GOT3 (cell line): ENCODE measurements around the gene B3GALT4.
"Not testable (repeated sequence)": the region's sequence is repeated elsewhere in the genome, so short reads cannot be mapped to it uniquely, and the experiment has no call there.

ENCODE experiments used
- DNase-seq: peaks from one replicate; lab custom pipeline; 2025; ENCODE audit warnings: mixed read lengths; lab: John Stamatoyannopoulos, UW

B3GALT4 gene, protein sequence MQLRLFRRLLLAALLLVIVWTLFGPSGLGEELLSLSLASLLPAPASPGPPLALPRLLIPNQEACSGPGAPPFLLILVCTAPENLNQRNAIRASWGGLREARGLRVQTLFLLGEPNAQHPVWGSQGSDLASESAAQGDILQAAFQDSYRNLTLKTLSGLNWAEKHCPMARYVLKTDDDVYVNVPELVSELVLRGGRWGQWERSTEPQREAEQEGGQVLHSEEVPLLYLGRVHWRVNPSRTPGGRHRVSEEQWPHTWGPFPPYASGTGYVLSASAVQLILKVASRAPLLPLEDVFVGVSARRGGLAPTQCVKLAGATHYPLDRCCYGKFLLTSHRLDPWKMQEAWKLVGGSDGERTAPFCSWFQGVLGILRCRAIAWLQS

DNA sequence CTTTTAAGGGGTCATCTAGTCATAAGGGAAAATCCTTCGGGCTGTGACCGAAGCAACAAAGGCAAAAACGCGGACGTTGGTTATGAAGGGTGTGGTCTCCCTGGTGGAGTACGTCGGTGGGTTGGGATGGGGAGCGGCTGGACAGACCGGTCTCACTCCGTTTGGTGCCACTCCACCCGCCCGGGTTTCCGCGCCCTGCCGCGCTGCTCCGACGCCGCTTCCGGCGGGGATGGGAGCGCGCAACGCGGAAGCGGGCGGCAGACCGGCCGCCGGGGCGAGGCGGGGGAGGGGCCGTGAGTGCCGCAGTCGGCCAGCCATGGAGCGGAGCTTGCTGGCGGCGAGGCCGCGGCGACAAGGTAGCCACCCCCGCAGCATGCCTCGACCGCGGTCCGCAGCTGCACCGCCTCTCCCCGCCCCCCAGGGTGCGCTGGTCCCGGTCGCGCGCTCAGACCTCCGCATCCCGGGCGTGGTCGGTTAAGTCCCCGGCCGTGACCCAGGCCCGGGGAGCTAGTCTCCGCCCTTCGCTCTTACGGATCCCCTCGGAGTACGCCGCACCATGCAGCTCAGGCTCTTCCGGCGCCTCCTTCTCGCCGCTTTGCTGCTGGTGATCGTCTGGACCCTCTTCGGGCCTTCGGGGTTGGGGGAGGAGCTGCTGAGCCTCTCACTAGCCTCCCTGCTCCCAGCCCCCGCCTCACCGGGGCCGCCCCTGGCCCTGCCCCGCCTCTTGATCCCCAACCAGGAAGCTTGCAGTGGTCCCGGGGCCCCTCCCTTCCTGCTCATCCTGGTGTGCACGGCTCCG is at the start of gene B3GALT4:
TSS of gene B3GALT4 (plus strand) at position 260 of the 799 bp plus-strand sequence. CDS start at position 557, 297 bp downstream.
- peak; percentile 26 for DNase-seq

DNA sequence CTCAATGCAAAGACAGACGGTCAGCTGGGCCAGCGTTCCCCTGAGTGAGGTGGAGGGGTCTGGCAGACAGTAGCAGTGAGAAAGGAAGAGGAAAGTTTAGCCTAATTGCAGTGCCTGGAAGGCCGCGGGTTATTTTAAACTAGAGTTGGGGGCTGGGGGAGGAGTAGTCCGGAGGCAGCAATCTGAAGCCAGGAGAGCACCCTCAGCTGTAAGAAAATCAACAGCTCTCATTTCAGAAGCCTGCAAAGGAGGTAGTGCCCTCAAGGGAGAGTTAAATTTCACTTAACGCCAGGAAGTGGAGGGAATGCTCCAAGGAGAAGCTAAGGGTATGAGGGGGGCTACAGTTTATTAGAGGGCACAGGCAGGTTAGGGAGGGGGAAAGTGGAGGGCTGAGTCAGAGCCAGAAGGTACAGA is 41.7 kb upstream of the B3GALT4 start:
- DNase-seq = no peak

DNA sequence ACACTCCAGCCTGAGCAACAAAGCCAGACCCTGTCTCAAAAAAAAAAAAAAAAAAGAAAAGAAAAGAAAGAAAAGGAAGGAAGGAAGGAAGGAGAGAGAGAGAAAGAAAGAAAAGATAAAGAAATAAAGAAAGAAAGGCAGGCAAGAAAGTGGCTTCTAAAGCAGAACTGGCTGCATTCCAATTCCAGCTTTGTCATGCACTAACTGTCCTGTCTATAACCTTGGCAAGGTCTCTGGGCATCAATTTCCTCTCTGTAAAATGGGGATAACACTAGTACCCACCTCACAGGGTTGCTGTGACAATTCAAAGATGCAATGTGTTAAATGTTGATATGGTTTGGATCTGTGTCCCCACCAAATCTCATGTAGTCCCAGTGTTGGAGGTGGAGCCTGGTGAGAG is 40.6 kb upstream of the B3GALT4 start:
- DNase-seq = no peak

DNA sequence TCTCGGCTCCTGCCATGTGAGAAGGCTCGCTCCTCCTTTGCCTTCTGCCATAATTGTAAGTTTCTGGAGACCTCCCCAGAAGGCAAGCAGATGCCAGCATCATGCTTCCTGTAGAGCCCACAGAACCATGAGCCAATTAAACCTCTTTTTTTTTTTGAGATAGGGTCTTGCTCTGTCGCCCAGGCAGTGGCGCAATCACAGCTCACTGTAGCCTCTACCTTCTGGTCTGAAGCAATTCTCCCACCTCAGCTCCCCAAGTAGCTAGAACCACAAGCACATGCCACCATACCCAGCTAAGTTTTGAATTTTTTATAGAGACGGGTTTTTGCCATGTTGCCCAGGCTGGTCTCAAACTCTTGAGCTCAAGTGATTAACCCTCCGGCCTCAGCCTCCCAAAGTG is 40.1 kb upstream of the B3GALT4 start:
- no peak for DNase-seq

DNA sequence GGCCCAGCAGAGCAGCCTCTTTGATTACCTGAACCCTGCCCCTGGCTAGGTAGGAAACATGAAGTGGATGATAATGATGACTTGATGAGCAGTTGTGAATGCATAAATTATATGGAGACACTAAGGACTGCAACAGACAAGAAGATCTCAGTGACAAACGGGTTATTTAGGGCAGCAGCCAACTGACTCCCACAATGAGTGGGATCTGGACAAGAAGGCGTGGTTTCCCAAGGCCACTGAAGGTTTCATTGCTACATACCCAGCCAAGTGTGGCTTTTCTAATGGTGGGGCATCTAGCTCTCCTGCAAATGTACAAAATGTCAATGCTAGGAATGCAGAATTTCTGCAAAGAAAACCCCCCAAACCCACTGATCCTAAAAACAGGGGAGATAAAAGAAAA is 39.2 kb upstream of the B3GALT4 start:
- no peak for DNase-seq

DNA sequence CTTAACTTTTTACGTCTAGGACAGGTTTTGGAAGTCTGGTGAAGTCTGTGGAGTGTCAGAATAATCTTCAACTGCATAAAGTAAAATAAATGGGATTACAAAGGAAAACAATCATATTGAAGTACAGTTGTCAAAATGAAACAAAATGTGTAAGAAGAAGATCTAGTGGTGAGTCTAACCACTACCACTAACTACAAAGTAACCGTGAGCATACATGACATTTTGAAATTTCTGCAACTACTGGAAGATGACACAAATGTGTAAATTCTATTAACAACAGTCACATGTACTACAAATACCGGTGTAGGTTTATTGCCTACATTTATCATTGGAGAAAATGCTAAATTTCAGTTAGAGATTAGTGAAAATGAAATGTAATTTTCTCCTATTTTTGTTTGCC is 35.0 kb upstream of the B3GALT4 start:
- no peak for DNase-seq

DNA sequence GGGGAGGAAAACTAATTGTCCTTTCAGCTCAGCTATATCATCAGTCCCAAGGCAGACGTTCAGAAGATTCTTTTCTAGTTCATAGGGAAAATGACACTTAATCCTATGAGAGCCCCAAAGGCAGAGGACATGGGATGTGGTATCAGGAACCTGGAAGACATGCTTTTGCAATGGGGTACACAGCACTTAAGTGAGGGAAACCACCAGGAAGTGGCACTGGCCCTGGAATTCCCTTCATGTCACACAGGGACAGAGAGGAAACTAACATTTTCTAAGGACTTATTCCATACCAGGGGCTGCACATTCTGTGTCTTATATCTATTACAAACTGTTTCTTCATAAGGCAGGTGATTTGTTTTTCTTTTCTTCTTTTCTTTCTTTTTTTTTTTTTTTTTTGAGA is 33.4 kb upstream of the B3GALT4 start:
- no peak for DNase-seq

DNA sequence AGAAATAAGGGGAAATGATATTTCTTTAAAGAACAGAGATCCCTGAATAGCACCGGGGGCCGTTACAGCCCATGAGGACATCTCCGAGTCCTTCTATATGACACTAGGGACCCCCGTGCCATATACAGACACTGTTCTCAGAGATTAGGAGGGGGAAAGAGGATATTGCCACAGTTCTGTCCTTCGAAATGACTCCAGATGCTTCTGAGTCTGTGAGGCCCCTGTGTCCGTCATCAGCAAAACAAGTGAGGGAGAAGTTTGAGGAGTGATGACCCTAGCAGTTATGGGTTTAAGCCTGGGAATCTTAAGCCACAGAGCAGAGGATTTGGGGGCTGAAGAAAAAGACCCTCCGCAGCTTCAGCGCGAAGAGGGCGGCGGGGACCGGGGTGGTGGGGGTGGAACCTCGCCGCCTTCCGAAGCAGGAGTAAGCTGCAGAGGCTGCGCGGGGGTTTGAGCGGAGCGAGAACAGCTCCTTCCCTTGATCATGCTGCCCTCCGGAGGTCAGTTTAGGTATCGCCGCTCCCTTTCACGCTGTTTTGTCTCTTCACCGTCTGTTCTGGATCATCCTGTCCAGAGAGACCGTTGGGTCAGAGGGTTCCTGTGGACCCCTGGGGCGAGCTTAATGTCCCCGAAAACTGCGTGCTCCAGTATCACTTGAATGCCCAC is 28.8 kb upstream of the B3GALT4 start:
- peak; percentile 64 for DNase-seq

DNA sequence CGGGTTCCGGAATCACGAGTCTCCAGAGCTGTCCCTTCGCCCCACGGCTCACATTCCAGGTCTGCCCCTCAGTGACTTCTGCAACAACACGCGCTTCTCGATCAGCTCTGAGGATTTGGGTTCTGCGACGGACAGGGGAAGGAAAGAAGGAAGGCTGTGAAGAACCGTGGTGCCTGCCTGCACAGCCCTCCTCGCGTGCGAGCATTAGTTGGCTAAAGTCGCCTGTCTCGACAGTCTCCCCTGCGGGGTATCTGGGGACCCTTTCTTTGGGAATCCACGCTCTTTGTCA is 28.3 kb upstream of the B3GALT4 start:
- no peak for DNase-seq

DNA sequence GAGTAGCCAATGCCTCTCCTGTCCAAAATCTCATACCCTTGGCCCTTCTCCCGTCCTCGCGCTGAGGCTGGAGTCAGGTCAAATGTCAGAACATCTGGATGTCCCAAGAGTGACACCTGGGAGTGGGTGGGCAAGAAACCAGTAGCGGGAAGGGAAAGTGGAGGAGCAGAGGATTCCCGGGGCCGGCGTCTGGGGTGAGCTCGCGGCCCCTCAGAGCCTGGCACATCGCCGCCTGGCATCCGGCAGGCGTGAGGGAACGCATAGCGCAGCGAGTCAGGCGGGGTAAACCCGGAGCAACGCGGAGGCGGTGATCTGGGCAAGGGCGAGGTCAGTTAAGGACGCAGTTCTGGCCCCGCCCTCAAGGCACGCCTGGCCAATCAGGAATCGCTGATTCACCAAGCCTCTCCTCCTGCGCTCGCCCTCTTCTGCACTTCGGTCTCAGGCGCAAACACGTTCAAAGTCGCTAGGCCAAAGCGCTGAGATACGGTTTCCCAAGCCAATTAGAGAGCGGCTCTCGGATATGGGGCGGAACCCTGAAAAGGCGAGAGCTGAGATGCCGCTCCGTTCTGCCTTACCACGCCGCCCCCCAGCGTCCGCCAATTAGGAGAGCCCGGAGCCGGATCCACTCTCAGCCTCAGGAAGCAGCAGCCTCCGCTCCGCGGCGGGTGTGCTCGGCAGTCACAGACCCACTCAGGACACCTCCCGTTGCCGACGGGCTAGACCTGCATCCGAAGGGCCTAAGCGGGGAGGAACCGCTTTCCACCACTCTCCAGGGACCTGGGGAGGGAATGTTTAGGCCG is 27.8 kb upstream of the B3GALT4 start:
- DNase-seq = peak; percentile 93

DNA sequence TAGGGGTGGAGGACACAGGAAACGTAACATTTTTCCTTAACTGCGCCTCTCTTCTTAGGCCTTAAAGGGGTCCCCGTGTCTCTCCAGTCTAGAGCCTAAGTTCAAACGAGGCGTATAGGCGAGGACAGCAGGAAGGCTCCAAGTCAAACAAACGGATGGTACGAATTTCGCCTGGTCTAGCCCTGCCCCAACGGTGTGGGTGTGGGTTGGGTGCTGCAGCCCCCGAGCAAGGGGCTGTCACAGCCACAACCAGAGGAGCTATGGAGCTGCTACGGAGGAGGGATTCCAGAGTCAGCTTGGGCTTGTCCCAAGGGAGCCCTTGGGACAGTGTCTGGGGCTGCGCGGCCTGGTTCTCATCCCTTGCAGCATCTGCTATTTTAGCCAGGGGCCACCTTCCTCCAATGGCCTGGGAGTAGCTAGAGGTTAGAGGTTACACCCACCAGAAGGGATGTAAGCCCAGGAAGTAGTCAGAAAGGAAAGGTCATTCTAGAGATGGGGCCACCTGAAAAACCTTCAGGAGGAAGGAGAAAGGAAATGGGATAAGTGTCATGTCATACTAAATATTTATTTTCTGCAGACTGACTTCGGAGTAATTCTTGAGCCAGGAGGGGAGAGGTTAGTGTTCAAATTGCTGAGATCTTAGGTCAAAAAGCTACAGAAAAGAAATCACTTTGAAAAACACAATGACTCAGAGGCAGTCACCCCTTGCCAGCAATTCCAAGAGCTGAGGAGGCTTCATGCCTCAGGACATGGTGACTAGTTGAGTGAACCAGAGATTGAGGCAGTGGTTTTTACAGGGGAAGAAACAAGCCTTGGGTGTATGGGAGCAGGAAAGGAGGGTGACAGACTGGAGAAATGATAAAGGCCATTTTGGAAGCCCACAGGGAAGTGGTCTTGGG is 26.9 kb upstream of the B3GALT4 start:
- no peak for DNase-seq

DNA sequence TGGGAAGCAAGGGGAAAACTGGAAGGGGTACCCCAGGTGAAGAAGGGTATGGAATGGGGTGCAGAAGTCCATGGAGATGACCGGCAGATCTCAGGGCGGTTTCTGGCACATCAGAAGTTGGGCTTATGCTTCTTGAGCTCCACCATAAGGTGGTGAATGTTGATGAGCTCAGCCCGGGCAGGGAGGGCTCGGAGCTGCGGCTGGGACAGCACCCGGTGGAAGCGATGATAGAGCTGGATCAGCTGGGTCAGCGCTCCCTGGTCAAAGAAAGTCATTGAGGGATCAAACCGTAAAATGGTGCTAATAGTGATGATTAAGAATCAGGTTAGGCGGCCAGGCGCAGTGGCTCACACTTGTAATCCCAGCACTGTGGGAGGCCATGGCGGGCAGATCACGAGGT is 26.2 kb upstream of the B3GALT4 start:
- DNase-seq = no peak

DNA sequence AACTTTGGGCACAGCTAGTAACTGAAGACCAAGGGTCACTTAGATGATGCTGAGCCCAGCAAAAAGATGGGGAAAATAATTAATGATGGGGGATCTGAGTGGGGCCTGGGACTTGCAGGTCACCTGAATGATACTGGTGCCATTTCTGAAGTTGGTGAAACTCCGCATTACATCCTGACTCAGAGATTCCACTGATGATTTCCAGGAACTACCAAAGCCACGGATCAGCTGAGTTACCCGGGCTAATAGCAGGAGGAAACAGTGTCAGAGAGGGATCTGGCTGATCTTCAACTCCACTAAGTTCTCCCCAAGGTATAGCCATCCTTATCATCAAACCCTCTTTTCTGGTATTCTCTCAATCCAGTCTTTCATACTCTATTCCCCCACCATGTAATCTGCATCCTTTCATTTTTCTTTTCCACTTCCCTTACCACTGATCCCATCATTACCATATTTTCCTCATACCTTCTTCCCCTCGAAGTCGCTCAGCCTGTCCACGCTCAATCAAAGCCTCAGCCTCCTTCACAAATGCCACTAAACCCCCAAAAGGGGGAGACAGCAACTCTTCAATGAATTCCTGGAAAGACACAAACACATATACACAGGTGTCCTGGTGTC is 25.4 kb upstream of the B3GALT4 start:
- DNase-seq = no peak

DNA sequence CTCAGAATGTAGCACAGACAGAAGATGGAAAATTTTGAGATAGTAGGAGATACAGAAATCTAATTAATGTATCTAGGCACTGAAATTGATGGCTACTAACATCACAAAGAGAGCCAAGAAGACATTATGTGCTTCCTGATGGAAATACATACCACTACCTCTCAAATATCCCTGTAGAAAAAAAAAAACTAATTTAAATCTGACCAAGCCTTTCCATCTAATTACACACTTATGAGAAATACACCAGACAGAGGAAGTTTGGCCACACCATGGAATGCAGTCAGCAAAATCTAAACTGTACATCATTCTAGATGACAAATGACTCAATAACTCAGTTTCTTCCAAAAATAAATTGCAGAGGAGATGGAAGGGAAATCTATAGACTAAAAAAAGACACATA is 24.2 kb upstream of the B3GALT4 start:
- DNase-seq = no peak

DNA sequence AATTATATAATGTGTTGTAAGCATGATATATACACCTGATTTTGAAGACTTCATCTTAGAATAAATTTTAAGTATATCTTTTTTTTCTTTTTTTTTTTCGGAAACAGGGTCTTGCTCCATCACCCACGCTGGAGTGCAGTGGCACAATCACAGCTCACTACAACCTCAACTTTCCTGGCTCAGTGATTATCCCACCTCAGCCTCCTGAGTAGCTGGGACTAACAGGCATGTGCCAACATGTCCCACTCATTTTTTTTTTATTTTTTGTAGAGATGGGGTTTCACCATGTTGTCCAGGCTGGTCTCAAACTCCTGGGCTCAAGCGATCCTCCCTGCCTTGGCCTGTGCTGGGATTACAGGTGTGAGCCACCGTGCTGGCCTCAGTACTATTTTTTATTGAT is 22.3 kb upstream of the B3GALT4 start:
- no peak for DNase-seq

DNA sequence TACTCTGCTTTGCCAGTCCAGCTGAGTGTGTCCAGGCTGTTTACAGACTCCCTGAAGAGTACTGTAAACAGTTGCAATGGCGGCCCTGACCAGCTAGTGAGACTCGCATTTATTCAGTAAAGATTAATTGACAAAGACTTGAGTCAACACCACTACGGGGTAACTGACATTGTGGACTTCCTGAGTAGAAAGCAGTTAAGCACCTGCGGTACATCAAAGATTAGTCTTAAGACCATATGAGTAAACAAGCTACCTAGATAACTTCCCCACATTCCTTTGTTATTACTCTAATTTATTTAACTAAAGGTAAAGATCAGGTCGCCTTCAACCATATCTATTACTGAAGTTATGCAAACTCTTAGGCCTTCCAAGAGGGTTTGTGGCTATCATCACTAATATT is 17.9 kb upstream of the B3GALT4 start:
- no peak for DNase-seq

DNA sequence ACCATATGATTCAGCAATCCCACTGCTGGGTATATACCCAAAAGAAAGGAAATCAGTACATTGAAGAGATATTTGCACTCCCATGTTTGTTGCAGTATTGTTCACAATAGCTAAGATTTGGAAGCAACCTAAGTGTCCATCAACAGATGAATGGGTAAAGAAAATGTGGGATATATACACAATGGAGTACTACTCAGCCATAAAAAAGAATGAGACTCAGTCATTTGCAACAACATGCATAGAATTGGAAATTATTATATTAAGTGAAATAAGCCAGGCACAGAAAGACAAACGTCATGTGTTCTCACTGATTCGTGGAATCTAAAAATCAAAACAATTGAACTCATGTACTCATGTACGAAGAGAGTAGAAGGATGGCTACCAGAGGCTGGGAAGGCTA is 14.4 kb upstream of the B3GALT4 start:
- not testable (repeated sequence) for DNase-seq

DNA sequence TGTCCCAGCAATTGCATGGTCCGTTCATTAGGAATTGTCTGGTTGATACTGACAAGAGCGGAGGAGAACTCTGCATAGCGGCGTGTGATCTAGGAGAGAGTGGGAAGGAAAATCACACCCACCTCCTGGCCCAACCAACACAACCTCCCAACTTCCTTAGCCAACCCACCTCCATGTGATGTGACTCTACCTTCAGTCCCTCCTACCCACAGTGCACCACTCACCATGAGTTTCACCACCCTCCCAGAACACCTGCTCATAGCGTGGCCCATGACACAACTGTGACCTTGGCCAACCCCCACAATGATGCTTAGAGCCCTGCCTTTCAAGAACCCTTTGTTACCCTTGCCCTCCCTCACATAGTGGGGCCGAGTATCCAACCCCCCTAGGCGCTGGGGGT is 12.9 kb upstream of the B3GALT4 start:
- DNase-seq = no peak

DNA sequence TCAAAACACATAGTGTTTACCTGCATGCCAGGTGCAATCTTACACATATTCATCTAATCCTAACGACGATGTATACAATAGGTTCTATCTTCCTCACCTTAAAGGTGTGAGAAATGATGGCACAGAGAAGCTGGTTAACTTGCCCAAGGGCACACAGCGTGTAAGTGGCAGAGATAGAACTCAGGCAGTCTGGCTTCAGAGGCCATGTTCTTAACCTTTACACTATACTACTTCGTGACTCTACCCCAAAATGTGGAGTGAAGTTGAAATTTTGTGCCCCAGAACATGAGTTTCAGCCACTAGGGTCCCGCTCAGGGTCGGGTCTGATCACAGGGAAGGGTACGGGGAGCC is 5.8 kb upstream of the B3GALT4 start:
- no peak for DNase-seq

DNA sequence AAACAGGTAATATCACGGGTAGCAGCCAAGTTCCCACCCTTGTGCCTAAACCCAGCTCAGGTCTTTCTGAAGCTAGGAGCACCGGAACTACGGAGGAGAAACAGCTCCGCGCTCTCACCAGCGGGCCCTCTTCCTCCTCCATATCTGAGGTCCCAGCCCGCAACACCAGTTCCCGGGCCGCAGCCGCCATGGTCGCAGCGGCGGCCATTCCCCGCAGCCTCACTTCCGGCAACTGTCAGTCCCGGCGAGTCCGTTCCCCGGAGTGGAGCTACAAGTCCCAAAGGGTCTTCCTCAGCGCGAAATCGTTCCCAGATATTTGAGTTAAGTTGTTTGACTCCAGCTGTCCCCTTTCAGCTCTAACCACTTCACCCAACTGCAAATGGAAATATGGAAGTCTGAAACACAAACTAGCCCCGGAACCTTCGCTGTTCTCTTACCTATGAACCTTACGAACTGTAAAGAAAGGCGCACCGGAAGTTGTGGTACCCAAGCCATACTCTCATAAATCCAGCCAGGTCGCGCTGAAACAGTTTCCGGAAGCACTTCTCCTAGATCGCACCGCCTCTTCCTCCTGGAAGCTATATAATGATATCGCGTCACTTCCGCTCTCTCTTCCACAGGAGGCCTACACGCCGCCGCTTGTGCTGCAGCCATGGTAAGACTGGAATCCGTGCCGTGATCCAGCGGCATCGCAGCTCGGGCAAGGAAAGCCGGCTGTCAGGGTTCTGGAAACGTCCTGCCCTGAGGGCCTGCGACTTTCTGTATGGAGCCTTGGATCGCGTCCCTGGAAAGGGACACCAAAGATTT is 5.3 kb upstream of the B3GALT4 start, which contains the start of the genes RPS18 and VPS52:
TSS of gene RPS18 (plus strand) at position 608 of the 807 bp plus-strand sequence. CDS start at position 653, 45 bp downstream.
TSS of gene VPS52 (minus strand) at position 409 of the 807 bp plus-strand sequence. CDS start at position 208, 201 bp downstream.
- peak; percentile 80 for DNase-seq
